ENCODE measurements around the gene TRAF3IP1. TPM values are rescaled to one million over a fixed set of nuclear protein-coding genes. Genes with fewer than 3 reads are reported as not detected.
A peak's percentile ranks its signal among the peaks of the same experiment; 100 is the strongest.
"Not testable (repeated sequence)": the region's sequence is repeated elsewhere in the genome, so short reads cannot be mapped to it uniquely, and the experiment has no call there.

Gene TRAF3IP1
- total and polyA plus RNA-seq, 8 donors, result 4.7 to 10.3 (median 6.9) TPM

DNA sequence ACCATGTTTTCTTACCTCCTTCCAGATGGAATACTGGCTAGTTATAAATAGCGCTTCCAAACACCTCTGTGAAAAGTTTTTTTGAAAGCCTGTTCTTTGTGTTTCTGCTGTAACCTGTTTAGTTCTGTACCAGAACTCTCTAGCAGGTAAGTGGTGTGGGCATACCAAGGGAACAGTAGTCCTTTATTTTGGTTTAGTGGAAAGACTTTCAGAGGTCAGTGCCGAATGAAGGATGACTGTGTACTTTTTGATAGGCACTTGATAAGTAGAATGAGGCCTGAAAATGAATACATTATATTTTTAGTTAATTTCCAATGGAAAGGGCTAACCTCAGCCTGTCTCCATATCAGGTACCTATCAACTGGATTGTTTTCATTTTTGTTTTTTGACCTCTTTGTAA, 78.8 kb downstream of the TRAF3IP1 start:
- TF ChIP-seq CTCF (IDR thresholded peaks at IDR 0.05), result no peak
- no peaks in the 10 kb centered on the region for H3K4me1 ChIP-seq
- no peak overlapping the region for H3K4me3 ChIP-seq
- intact Hi-C loops (cut with DNase I), result no loop called here
- ATAC-seq (peak in 3 of 4 donors; percentile 40 to 86 (median 78)), FAIRE-seq (no peak), DNase-seq (no peak)
- no peaks in the 10 kb centered on the region for H3K27me3 ChIP-seq
- WGBS, 2 donors, result 52 to 56% methylated on average over 2 of the region's 2 CpGs
- H3K36me3 ChIP-seq, result no peaks in the 10 kb centered on the region
- no peaks in the 10 kb centered on the region for H3K9me3 ChIP-seq
- H3K27ac ChIP-seq, result peak overlapping the region in 2 of 4 donors; percentile 16 to 25

DNA sequence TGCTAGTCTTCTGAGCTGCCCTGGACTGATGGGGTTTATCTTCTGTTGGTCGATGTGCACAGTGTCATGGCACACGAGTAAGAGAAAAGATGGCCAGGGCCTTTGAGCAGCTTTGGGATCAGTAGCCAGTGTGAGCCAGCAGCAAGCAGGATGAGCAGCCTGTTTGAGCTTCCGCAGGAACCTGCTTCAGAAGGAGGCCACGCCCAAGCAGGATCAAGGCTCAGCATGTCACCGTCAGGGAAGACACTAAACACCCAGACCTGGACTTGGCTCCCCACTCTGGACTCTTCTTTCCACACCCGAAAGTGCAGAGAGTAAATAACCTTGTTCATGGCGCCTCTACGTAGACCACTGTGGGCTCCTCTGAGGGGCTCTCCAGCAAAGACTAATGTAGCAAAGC, 81.2 kb downstream of the TRAF3IP1 start:
- intact Hi-C loops (cut with DNase I), result no loop called here
- TF ChIP-seq CTCF (IDR thresholded peaks at IDR 0.05), result no peak
- H3K36me3 ChIP-seq, result no peaks in the 10 kb centered on the region
- DNase-seq (no peak), FAIRE-seq (no peak), ATAC-seq (no peak)
- H3K27ac ChIP-seq, result no peak overlapping the region
- H3K4me3 ChIP-seq, result no peak overlapping the region
- H3K9me3 ChIP-seq, result no peaks in the 10 kb centered on the region
- no peaks in the 10 kb centered on the region for H3K27me3 ChIP-seq
- 91 to 94% methylated on average over 8 of the region's 8 CpGs for WGBS, 2 donors
- H3K4me1 ChIP-seq, result no peaks in the 10 kb centered on the region

DNA sequence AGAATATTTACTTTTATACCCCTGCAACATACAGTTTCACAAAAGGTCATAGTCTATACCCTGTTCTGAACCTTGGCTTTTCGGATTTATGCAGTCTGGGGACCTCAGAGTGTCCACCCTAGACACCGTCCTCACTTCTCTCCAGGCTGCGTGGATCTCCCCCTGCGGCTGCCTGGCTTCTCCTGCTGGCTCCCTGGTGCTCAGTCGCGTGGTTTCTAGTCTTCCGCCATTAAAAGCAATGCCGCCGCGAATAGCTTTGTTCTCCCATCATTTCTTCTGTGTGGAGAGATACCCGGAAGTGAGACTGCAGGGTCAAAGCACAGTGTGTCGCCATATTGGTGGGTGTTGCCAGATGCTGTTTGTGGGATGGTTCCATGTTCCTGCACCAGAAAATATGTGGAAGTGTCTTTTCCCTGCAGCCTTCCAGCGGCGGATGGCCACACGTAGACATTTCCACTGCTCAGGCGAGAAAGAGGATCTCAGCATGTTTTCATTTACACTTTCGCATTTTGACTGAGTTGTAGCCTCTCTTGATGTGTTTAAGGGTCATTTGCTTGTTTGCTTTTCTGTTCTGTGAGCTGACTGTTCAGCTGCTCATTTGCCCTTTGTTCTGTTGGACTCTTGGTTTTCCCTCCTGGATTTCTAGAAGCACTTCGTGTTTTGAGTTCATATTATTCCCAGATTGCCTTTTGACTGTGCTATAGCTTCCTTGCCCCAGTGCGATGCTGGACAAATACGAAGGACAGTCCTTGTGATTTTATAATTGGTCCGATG, 83.5 kb downstream of the TRAF3IP1 start:
- H3K9me3 ChIP-seq, result no peaks in the 10 kb centered on the region
- TF ChIP-seq CTCF (IDR thresholded peaks at IDR 0.05), result no peak
- FAIRE-seq, result no peak
- H3K4me1 ChIP-seq, result no peaks in the 10 kb centered on the region
- no peak for DNase-seq
- no peak overlapping the region for H3K4me3 ChIP-seq
- no peaks in the 10 kb centered on the region for H3K36me3 ChIP-seq
- no peak overlapping the region for H3K27ac ChIP-seq
- intact Hi-C loops (cut with DNase I), result no loop called here
- 92 to 94% methylated on average over 21 of the region's 21 CpGs for WGBS, 2 donors
- no peaks in the 10 kb centered on the region for H3K27me3 ChIP-seq
- ATAC-seq, result peak in 2 of 4 donors; percentile 27 to 59

DNA sequence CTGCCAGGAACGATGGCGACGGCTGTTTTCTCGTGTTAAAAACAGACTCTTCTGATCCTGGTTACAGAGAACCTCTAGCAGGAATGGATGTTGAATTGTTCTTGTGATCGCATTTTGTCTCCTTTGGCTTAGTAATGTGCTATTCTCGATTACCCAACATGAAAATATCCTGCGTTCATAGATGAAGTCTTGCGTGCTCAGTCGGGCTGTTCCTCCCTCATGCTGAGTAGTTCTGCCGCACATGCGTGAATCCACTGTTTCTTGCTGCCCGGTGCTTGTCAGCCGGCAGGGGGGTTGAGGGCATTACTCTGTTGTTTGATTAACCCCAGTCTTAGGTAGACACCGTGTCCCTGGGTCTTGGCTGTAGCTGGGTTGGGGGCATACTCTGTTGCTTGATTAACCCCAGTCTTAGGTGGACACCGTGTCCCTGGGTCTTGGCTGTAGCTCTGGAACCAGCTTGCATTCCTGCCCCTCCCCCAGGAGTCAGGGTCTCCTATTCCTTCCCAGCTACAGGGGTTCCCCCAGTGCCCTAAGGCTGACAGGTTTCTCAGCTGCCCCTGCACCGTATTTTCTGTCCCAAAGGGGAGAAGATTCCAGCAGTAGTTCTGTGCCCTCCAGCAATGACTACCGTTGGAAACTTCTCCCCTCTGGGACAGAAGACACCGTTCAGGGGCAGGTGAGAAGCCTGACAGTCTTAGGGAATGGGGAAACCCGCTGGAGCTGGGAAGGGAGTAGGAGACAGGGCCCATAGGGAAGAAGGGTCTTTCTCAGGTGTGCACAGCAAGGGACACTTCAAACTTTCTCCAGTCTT, 84.3 kb downstream of the TRAF3IP1 start:
- no peaks in the 10 kb centered on the region for H3K27me3 ChIP-seq
- ATAC-seq, result peak in 2 of 4 donors; percentile 38 to 66
- H3K9me3 ChIP-seq, result no peaks in the 10 kb centered on the region
- FAIRE-seq, result no peak
- TF ChIP-seq CTCF (IDR thresholded peaks at IDR 0.05), result no peak
- WGBS, 2 donors, result 87 to 88% methylated on average over 19 of the region's 19 CpGs
- no peak overlapping the region for H3K4me3 ChIP-seq
- no peak overlapping the region for H3K27ac ChIP-seq
- no peaks in the 10 kb centered on the region for H3K36me3 ChIP-seq
- DNase-seq, result no peak
- intact Hi-C loops (cut with DNase I), result no loop called here
- H3K4me1 ChIP-seq, result no peaks in the 10 kb centered on the region

DNA sequence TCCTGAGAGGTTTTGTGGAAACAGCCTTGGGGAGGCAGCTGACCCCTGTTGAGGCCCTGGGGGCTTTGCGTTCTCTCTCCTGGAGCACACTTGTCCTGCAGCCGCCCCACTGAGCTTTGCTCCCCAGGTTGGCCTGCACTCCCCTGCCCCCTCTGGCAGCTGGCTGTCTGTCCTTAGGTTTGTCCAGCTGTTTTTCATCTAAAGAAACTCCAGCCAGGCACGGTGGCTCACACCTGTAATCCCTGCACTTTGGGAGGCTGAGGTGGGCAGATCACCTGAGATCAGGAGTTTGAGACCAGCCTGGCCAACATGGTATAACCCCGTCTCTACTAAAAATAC, 84.9 kb downstream of the TRAF3IP1 start:
- FAIRE-seq; H3K4me1 ChIP-seq; H3K9me3 ChIP-seq; H3K27ac ChIP-seq; ATAC-seq; H3K4me3 ChIP-seq; H3K27me3 ChIP-seq; H3K36me3 ChIP-seq; DNase-seq; intact Hi-C loops (cut with DNase I): not testable (repeated sequence)
- WGBS, 2 donors, result 95 to 100% methylated on average over 4 of the region's 4 CpGs

All from pancreas (tissue), 10 donors.